ENCODE measurements around the gene PHKG2. TPM values are rescaled to one million over a fixed set of nuclear protein-coding genes. Genes with fewer than 3 reads are reported as not detected.

Gene PHKG2
- polyA plus RNA-seq, 1 donor (not counting 4 experiments of a cell fraction or from before 2014, with no cell fraction given) = 31.8 TPM

DNA sequence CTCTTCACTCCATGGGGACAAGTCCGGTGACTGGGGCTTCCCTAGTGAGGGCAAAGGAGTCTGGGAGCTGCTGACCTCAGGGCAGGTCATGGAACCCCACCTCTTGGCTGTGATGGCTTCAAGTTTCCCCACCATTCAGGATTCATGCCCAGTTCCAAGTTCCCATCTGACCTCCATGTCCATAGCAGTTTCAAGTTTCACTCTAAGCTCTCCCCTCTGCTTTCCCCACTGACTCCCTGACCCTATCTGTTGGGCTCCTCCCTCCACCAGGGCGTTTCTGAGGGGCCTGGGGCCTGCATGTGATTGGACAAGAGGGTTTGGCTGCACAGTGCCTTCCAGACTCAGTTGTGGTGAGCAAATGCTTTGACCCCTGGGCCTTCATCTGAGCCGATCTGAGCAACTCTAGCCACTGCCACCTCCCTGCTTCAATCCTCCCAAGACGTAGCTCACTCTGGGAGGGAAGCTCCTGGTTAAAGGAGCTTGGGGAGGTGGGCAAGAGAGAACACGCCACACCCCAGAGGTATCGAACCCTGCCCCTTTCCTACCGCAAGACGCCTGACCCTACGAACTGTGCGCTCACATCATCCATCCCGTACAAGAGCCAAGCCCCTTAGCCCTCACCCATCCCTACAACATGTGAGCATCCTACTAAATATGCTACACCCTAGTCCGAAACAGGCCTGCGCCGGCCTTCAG lies 30.5 kb downstream of the PHKG2 start:
- no peak for FAIRE-seq
- H3K27ac ChIP-seq (ENCODE audit: control insufficient read depth, insufficient read depth, low read length) = no peak overlapping the region

DNA sequence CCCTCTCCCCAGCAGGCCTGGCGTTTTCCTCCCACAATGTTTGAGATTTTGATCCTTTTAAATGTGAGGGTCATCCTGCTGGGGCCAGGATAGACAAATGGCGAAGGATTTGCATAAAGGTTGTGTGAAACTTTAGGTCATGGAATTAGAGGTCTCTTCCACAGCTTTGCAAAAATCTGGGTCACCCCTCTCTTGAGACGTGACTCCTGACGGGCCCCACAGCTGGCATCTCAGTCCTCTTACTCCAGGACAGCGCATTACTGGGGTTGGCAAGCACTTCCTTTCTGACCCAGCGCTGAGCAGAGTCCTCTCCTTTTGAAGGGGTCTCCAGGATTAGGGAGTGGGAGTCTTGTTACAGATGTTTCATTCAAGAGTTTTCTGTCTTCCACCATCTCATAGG lies 31.4 kb downstream of the PHKG2 start:
- no peaks in the 10 kb centered on the region for H4K20me1 ChIP-seq (ENCODE audit: control insufficient read depth, extremely low read depth, insufficient read depth, low read length)
- dilution Hi-C loops (cut with MboI; ENCODE audit: extremely low pct_ligation_motif_present, low sequenced_read_pairs) = loop anchor here (25.0 kb wide), 1 partner anchor 108 kb away; the partner anchor contains the start of genes BCL7C and CTF1
- no peak overlapping the region for H3K9ac ChIP-seq (ENCODE audit: control insufficient read depth, extremely low read depth, insufficient read depth, low read length)
- DNase-seq (ENCODE audit: low read depth, low spot score) = no peak
- no peak overlapping the region for H3K27ac ChIP-seq (ENCODE audit: control insufficient read depth, insufficient read depth, low read length)
- no peaks in the 10 kb centered on the region for H3K9me1 ChIP-seq (ENCODE audit: control insufficient read depth, extremely low read depth, insufficient read depth, low read length)
- no peak for TF ChIP-seq EZH2 (IDR thresholded peaks at IDR 0.05; ENCODE audit: low read length)
- TF ChIP-seq, protein P1, sequence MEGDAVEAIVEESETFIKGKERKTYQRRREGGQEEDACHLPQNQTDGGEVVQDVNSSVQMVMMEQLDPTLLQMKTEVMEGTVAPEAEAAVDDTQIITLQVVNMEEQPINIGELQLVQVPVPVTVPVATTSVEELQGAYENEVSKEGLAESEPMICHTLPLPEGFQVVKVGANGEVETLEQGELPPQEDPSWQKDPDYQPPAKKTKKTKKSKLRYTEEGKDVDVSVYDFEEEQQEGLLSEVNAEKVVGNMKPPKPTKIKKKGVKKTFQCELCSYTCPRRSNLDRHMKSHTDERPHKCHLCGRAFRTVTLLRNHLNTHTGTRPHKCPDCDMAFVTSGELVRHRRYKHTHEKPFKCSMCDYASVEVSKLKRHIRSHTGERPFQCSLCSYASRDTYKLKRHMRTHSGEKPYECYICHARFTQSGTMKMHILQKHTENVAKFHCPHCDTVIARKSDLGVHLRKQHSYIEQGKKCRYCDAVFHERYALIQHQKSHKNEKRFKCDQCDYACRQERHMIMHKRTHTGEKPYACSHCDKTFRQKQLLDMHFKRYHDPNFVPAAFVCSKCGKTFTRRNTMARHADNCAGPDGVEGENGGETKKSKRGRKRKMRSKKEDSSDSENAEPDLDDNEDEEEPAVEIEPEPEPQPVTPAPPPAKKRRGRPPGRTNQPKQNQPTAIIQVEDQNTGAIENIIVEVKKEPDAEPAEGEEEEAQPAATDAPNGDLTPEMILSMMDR (optimal IDR thresholded peaks at IDR 0.05 in 1 of 3, IDR thresholded peaks at IDR 0.05 in 1 of 3, conservative IDR thresholded peaks at IDR 0.05 in 1 of 3; ENCODE audit: extremely low read depth in 1 of 3, insufficient read depth in 2 of 3, low read length in 3 of 3) = no peak
- H3K79me2 ChIP-seq (ENCODE audit: control insufficient read depth, insufficient read depth, low read length) = no peaks in the 10 kb centered on the region
- peaks cover 10 to 20% of the 10 kb centered on the region in 2 experiments for H3K36me3 ChIP-seq (ENCODE audit: control insufficient read depth in 2 of 2, extremely low read depth in 1 of 2, insufficient read depth in 2 of 2, low read length in 2 of 2)
- H2AFZ ChIP-seq (ENCODE audit: control insufficient read depth, low read length) = no peak overlapping the region
- H3K4me1 ChIP-seq (ENCODE audit: control insufficient read depth, extremely low read depth, insufficient read depth, low read length) = peaks cover 9% of the 10 kb centered on the region
- no peak overlapping the region for H3K4me2 ChIP-seq (ENCODE audit: control insufficient read depth, extremely low read depth, insufficient read depth, low read depth, low read length)
- no peak for FAIRE-seq
- H3K27me3 ChIP-seq (ENCODE audit: control insufficient read depth, extremely low read depth, insufficient read depth, low read length) = no peaks in the 10 kb centered on the region
- no peaks in the 10 kb centered on the region for H3K9me3 ChIP-seq (ENCODE audit: control insufficient read depth, low read depth, low read length)
- H3K4me3 ChIP-seq (ENCODE audit: control insufficient read depth in 2 of 3, extremely low read depth in 1 of 3, insufficient read depth in 2 of 3, low read depth in 1 of 3, low read length in 3 of 3) = no peak overlapping the region

More for the DNA sequence above, 30.5 kb downstream of the PHKG2 start:
- no peak for DNase-seq (ENCODE audit: low read depth, low spot score)
- Histone ChIP-seq H3K9me3 (ENCODE audit: control insufficient read depth, low read depth, low read length) (no peaks in the 10 kb centered on the region), H3K36me3 (ENCODE audit: control insufficient read depth in 2 of 2, extremely low read depth in 1 of 2, insufficient read depth in 2 of 2, low read length in 2 of 2) (peaks cover 15 to 21% of the 10 kb centered on the region in 2 experiments), H4K20me1 (ENCODE audit: control insufficient read depth, extremely low read depth, insufficient read depth, low read length) (no peaks in the 10 kb centered on the region), H3K4me2 (ENCODE audit: control insufficient read depth, extremely low read depth, insufficient read depth, low read depth, low read length) (no peak overlapping the region), H3K27me3 (ENCODE audit: control insufficient read depth, extremely low read depth, insufficient read depth, low read length) (no peaks in the 10 kb centered on the region), H3K4me3 (ENCODE audit: control insufficient read depth in 2 of 3, extremely low read depth in 1 of 3, insufficient read depth in 2 of 3, low read depth in 1 of 3, low read length in 3 of 3) (no peak overlapping the region), H3K4me1 (ENCODE audit: control insufficient read depth, extremely low read depth, insufficient read depth, low read length) (peaks cover 9% of the 10 kb centered on the region), H3K9me1 (ENCODE audit: control insufficient read depth, extremely low read depth, insufficient read depth, low read length) (no peaks in the 10 kb centered on the region), H3K9ac (ENCODE audit: control insufficient read depth, extremely low read depth, insufficient read depth, low read length) (no peak overlapping the region), H3K79me2 (ENCODE audit: control insufficient read depth, insufficient read depth, low read length) (no peaks in the 10 kb centered on the region), H2AFZ (ENCODE audit: control insufficient read depth, low read length) (no peak overlapping the region)
- dilution Hi-C loops (cut with MboI; ENCODE audit: extremely low pct_ligation_motif_present, low sequenced_read_pairs) = loop anchor here (25.0 kb wide), 1 partner anchor 109 kb away; the partner anchor contains the start of genes BCL7C and CTF1
- TF ChIP-seq, protein P1 (optimal IDR thresholded peaks at IDR 0.05 in 1 of 3, IDR thresholded peaks at IDR 0.05 in 1 of 3, conservative IDR thresholded peaks at IDR 0.05 in 1 of 3; ENCODE audit: extremely low read depth in 1 of 3, insufficient read depth in 2 of 3, low read length in 3 of 3) = no peak

Measured in keratinocyte (primary cell).